ENCODE data around the gene ZNF90. TPM values are rescaled to one million over a fixed set of nuclear protein-coding genes. Genes with fewer than 3 reads are reported as not detected.

Gene ZNF90
- total and polyA plus RNA-seq, 2 of the 8 experiments (the other 6 are each of a cell fraction or from before 2014, with no cell fraction given): 41.2 to 114 TPM

DNA sequence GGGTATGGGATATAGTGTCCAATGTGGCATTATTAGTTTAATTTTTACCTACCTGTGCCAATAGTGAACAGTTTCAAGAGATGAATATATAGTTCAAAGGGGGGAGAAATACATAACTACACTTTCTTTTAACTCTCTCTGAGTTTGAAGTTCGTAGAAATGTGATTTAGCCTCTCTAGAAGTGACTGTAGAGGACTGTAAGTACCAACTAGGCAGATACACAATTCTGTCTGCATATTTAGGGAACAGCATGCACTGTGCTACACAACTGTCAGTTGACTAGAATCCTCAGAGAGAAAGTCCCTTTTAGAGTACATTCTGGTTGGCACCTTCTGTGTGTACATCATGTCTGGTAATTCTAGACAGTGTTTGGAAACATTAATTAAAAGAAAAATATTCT is 17.5 kb upstream of the ZNF90 start:
- Histone ChIP-seq H2BK120ac (replicated peaks; ENCODE audit: low read depth, low read length) (no peak overlapping the region), H2AFZ (ENCODE audit: low read length) (no peak overlapping the region), H3K18ac (ENCODE audit: extremely low read depth, low read length) (no peak overlapping the region), H3K23ac (ENCODE audit: insufficient read length) (no peak overlapping the region), H3K9me3 (ENCODE audit: insufficient read depth in 2 of 2, low read depth in 1 of 2, low read length in 1 of 2) (peaks cover 0 to 5% of the 10 kb centered on the region in 2 experiments; a peak in 1 of 4 replicates), H3K4me1 (replicated peaks in 1 of 4; ENCODE audit: control insufficient read depth in 3 of 4, insufficient read depth in 4 of 4, low read length in 3 of 4) (no peaks in the 10 kb centered on the region), H3K56ac (replicated peaks; ENCODE audit: insufficient read length, low read depth, low read length) (no peak overlapping the region), H2AK5ac (ENCODE audit: low read depth, low read length) (no peak overlapping the region), H3K4me2 (ENCODE audit: insufficient read depth in 1 of 2, low read depth in 2 of 2, low read length in 2 of 2) (no peak overlapping the region), H4K20me1 (replicated peaks in 1 of 2; ENCODE audit: control insufficient read depth in 1 of 2, insufficient read depth in 2 of 2, low read length in 2 of 2) (no peaks in the 10 kb centered on the region), H3K4ac (replicated peaks; ENCODE audit: insufficient read length, low read depth, low read length) (no peak overlapping the region), H4K5ac (ENCODE audit: insufficient read length, low read depth, low read length) (no peak overlapping the region), H3K9ac (replicated peaks in 1 of 4; ENCODE audit: extremely low read depth in 1 of 4, low read depth in 3 of 4, low read length in 3 of 4) (no peak overlapping the region), H2BK20ac (ENCODE audit: low read length) (no peak overlapping the region), H2BK15ac (ENCODE audit: low read length) (no peak overlapping the region), H4K91ac (replicated peaks; ENCODE audit: insufficient read length, low read length) (no peak overlapping the region), H3K79me2 (ENCODE audit: control insufficient read depth in 1 of 2, insufficient read depth in 2 of 2, low read length in 2 of 2) (no peaks in the 10 kb centered on the region), H4K8ac (ENCODE audit: extremely low read depth, insufficient read depth, low read length) (no peak overlapping the region), H2BK12ac (ENCODE audit: low read depth, low read length) (no peak overlapping the region), H3K23me2 (ENCODE audit: low read depth, low read length) (no peaks in the 10 kb centered on the region), H3K27ac (ENCODE audit: low read depth, low read length) (no peak overlapping the region), H3K14ac (ENCODE audit: insufficient read length) (no peak overlapping the region), H2BK5ac (ENCODE audit: low read depth, low read length) (no peak overlapping the region), H3K79me1 (ENCODE audit: low read depth, low read length) (no peaks in the 10 kb centered on the region), H3K36me3 (ENCODE audit: control insufficient read depth in 2 of 4, insufficient read depth in 4 of 4, low read length in 3 of 4) (no peaks in the 10 kb centered on the region), H3K4me3 (ENCODE audit: extremely low read depth in 1 of 4, insufficient read depth in 2 of 4, low read depth in 3 of 4, low read length in 4 of 4) (no peak overlapping the region), H3K27me3 (replicated peaks in 1 of 4; ENCODE audit: control insufficient read depth in 3 of 4, extremely low read depth in 1 of 4, insufficient read depth in 3 of 4, low read length in 3 of 4) (no peaks in the 10 kb centered on the region)
- DNase-seq (ENCODE audit: low read depth in 1 of 2, low spot score in 2 of 2) (no peak), FAIRE-seq (no peak)
- CTCF ChIA-PET (ENCODE audit: partially characterized antibody): no interaction called here
- POLR2A ChIA-PET (ENCODE audit: partially characterized antibody): no interaction called here
- no peak for TF ChIP-seq ASH2L (IDR thresholded peaks at IDR 0.05; ENCODE audit: low read length)
- 82% methylated on average over 1 of the region's 1 CpG; no CpG with 5 or more reads in 1 of the 2 experiments for WGBS, 2 experiments (ENCODE audit: extremely low coverage in 1 of 2, insufficient coverage in 1 of 2, insufficient read length in 1 of 2, insufficient replicate concordance in 2 of 2, low coverage in 1 of 2, low lambda C conversion rate in 2 of 2, missing lambda C conversion rate in 1 of 2)
